ENCODE results near the gene B3GNT9.
A peak's percentile ranks its signal among the peaks of the same experiment; 100 is the strongest.

GRCh38 chr16:67104845-67105244 is 46.0 kb downstream of the B3GNT9 start:
- TF ChIP-seq RAD21 (IDR thresholded peaks at IDR 0.05; ENCODE audit: low read depth) (no peak), EGR1 (IDR thresholded peaks at IDR 0.05) (no peak), REST (IDR thresholded peaks at IDR 0.05; ENCODE audit: low read depth) (no peak), MAX (IDR thresholded peaks at IDR 0.05) (peak; percentile 38; the same call in 1 of the 2 replicates), FOXM1 (IDR thresholded peaks at IDR 0.05; ENCODE audit: borderline replicate concordance, low read depth) (0 out of 2 replicates have a peak, but pooled peaks have one; percentile 17), EP300 (IDR thresholded peaks at IDR 0.05; ENCODE audit: borderline replicate concordance) (peak; percentile 20; the same call in 1 of the 2 replicates)
